ENCODE measurements around the gene MAFG. TPM values are rescaled to one million over a fixed set of nuclear protein-coding genes. Genes with fewer than 3 reads are reported as not detected.
"Not testable (repeated sequence)": the region's sequence is repeated elsewhere in the genome, so short reads cannot be mapped to it uniquely, and the experiment has no call there.

MAFG gene
- polyA plus RNA-seq, 4 donors = 9.8 to 15.4 (median 11.9) TPM

DNA sequence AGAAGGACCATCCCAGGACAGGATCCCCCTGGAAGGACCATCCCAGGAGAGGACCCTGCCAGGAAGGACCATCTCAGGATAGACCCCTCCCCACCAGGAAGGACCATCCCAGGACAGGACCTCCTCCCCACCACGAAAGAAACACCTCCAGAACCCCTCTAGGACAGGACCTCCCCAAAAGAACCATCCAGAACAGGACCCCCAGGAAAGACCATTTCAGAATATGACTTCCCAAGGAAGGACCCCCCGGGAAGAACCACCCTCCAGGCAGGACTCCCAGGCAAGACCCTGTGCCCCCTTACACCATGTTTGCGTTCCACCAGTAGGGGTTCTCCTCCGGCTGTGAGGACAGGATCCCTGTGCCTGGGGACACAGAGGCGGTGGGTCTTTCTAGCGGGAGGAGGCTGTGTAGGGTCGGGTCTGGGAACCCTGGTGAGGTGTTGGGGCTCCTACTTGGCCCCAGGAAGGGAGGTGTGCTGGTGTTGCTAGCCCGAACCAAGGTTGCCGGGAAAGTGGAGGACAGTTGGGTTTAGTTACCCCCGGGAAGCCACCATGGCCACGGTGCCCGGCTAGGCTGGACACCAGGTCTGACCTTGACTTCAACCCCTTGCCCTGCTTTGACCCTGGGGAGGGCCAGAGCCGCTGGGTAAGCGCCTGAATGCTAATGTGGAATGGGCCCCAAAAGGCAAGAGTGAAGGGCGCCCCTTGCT is 31.3 kb upstream of the MAFG start:
- no peak for DNase-seq (ENCODE audit: low read depth in 4 of 4, low spot score in 2 of 4)

DNA sequence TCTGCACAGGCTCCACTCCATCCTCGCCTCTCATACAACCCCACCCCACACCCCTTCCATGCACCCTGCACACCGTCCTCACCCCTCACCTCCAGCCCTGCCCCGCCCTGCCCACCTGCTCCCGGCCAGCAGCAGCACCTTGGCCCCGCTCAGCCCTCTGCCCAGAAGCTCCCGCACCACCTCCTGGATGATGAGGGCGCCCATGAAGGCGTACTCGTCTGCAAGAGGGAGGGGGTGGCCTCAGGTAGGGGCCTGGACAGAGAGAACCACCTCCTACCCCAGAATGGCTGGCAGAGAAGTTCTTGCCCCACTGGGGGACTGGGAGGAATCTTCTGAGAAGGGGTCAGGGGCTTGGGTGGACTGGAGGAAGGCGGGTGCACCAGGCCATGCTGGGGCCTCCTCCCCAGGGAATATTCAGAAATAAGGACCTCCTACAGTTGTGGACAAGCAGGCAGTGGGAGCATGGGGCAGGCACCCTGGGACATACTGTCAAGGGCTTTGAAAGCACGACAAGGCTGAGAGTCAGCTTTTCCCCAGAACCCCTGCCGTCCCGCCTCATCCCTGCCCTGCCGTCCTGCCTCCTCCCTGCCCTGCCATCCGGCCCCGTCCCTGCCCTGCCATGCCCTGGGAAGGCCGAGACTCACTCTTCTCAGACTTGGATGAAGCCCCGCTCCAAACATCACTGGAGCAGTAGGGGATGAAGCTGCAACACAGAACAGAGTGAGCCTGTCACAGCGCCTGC is 30.3 kb upstream of the MAFG start:
- no peak for DNase-seq (ENCODE audit: low read depth in 4 of 4, low spot score in 2 of 4)

DNA sequence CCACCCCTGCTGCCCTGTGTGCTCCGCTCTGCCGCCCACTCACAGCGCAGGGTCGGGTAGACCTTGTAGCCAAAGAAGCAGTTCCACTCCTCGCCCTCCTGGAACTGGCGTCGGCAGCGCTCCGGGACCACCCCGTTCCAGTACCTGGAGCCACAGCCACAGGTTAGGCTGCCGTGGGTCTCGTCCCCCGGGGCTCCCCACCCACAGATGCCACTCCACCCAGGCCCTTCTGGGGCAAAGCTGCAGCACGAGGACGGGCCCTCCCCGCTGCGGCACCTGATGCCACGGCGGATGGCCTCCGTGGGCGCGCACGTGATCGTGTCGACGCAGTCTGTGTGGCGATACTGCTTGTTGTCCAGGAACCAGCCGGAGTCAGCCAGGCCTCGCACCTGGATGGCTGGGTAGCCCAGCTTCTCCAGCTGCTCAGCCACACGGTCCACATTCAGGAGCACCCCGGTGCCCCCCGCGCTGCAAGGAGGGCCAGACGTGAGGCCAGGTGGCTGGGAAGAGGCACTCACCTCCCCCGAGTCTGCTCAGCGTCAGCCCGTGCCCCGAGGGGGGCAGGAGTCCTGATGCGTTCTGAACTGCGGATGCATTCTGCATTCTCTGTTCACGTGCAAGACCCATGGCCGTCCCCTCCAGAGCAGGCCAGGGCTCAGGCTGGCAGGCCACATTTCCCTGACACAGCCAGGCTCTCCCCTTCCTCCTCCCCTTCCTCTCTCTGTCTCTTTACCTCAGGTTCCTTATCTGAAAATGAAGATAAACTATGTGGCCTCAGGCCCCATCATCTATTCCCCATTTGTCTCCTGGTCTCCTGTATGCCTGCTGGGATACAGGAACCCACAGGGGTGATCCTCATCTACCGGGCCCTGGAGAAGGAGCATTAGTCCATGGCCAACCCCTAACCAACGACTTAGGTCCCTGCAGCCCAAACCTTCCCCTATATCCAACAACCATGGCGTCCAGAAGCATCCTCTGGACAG is 29.4 kb upstream of the MAFG start:
- no peak for DNase-seq (ENCODE audit: low read depth in 4 of 4, low spot score in 2 of 4)

DNA sequence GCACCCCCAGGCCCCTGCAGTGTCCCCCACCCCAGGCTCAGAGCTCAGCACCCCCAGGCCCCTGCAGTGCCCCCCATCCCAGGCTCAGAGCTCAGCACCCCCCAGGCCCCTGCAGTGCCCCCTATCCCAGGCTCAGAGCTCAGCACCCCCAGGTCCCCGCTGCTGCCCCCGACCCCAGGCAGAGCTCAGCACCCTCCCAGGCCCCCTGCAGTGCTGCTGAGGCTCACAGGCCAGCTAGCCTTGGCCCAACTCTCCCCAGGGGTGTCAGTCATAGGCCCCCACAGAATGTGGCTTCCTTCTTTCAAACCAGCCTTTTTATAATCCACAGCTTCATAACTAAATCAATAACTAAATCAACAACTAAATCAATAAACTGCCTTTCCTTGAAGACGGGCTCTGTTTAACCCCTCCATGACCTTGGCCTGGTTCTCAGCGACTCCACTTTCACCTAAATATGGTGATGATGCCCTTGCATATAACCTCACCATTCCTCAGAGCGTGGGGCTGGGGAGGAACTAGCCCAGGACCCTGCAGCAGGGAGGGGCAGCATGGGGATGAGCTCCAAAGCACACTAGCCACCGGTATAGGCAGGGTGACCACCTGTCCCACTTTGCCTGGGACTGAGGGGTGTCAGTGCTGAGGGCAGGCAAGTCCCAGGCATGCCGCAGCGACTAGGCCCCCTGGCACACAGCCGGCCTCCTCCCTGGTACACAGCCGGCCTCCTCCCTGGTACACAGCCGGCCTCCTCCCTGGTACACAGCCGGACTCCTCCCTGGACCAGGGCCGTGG is 28.4 kb upstream of the MAFG start:
- no peak for DNase-seq (ENCODE audit: low read depth in 4 of 4, low spot score in 2 of 4)

DNA sequence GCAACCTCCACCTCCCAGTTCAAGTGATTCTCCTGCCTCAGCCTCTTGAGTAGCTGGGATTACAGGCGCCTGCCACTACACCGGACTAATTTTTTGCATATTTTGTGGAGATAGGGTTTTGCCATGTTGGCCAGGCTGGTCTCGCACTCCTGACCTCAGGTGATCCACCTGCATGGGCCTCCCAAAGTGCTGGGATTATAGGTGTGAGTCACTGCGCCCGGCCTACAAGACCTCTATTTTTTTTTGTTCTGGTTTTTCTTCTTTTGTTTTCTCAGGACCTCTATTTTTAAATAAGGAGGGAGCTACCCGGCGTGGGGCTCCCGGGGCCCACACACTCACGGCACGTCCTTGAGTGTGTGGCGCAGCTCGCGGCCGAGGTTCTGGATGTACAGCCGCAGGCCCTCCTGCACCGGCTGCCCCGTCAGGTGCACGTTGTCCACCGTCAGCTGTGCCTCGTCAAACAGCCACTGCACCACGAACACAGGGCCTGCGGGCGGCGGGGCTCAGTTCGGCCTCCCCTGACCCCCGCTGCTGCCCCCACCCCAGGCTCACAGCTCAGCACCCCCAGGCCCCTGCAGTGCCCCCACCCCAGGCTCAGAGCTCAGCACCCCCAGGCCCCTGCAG is 27.6 kb upstream of the MAFG start:
- no peak for DNase-seq (ENCODE audit: low read depth in 4 of 4, low spot score in 2 of 4)

DNA sequence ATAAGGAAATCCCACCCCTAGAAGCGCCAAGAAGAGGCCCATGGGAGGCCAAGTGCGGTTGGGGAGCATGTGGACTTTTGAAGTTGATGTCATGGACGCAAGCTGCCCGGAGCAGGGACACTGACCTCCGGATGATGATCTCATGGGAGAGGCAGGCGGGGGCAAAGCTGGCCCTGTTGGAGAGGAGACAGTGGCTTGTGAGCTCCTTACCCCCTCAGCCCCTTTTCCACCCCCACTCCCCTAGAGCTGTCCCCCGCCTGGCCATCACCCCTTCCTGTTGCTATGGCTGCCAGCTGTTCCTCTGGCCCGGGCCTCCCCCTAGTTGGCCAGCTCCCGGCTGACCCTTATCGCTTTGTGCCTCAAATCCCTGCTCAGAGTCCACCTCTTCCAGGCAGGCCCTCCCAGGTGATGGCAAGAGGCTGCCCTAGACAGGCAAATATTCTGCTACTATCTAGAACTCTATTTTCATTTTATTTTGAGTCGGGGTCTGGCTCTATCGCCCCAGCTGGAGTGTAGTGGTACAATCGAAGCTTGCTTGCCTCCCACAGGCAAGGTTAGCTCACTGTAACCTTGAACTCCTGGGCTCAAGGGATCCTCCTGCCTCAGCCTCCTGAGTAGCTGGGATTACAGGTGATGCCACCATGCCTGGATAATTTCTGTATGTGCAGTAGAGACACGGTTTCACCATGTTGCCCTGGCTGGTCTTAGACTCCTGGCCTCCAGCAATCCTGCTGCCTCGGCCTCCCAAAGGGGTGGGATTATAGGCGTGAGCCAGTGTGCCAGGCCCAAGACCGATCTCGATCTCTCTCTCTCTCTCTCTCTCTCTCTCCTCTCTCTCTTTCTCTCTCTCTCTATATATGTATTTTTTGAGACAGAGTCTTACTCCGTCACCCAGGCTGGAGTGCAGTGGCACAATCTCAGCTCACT is 26.9 kb upstream of the MAFG start:
- DNase-seq (ENCODE audit: low read depth in 4 of 4, low spot score in 2 of 4) = no peak

DNA sequence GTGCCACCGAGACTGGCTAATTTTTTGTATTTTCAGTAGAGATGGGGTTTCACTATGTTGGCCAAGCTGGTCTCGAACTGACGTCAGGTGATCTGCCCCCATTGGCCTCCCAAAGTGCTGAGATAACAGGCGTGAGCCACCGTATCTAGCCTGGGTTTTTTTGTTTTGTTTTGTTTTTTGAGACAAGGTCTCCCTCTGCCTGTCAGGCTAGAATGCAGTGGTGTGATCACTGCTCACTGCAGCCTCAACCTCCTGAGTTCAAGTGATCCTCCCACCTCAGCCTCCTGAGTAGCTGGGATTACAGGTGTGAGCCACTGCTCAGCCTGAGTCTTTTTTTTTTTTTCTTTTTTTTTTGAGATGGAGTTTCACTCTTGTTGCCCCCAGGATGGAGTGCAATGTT is 25.9 kb upstream of the MAFG start:
- not testable (repeated sequence) for DNase-seq (ENCODE audit: low read depth in 4 of 4, low spot score in 2 of 4)

DNA sequence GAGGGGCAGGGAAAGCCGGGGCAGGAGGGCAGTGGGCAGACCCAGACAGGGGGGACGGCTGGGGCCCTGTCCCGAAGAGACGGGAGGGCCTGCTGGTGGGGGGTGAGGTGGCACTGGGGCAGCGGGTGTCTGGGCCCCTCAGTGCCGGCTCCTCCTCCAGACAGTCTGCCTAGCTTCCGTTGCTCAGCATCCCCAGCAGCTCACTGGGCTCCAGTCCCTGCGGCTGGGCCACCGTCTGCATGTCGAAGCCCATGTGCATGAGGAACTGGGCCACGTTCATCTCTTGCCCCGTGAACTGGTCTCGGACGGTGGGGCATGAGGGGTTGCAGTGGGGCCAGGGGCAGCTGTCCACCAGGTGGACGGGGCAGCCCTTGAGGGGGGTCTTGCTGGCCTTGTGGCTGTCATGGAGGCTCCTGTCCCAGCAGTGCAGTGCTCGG is 25.3 kb upstream of the MAFG start:
- no peak for DNase-seq (ENCODE audit: low read depth in 4 of 4, low spot score in 2 of 4)

DNA sequence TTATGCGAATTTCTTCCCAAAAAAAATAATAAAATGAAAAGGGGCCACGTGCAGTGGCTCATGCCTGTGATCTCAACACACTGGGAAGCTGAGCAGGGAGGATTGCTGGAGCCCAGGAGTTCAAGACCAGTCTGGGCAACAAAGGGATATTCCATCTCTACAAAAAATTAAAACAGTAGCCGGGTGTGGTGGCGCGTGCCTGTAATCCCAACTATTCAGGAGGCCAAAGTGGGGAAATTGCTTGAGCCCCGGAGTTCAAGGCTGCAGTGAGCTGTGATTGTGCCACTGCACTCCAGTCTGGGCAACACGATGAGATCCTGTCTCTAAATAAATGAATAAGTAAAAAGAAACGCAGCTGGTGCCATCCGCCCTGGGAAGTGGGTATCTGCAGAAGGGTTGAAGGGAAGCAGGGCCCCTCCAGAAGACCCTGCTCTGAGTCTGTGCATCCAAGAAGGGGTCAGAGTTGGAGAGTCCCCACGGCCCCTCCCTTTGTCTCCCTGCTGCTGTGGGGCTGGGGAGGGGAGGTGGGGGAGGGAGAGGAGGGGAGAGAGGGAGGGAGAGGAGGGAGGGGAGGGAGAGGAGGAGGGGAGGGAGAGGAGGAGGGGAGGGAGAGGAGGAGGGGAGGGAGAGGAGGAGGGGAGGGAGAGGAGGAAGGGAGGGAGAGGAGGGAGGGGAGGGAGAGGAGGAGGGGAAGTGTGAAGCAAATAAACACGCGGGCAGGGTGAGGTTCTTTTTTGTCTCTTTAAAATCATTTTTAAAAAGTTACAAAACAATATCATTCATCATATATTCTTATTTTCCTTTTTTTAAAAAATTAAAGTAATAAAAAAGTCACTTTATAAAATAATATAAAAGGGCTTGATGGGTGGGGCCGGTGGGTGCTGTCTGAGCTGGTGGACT is 24.5 kb upstream of the MAFG start:
- DNase-seq (ENCODE audit: low read depth in 4 of 4, low spot score in 2 of 4) = no peak

DNA sequence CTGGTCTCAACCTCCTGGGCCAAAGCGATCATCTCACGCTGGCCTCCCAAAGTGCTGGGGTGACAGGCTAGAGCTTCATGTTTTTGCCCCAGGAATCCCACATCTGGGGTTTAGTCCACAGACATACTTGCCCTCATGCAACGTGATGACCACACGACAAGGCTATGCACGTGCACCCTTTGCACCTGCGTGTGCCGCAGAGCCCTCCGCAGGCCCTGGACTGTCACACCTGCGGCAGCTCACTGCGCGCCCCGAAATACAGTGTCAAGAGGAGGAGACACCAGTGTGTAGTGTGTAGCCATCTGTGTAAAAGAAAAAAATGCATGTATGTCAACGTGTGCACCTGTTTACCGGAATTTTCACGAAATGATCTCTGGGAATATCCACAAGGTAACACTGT is 23.0 kb upstream of the MAFG start:
- DNase-seq (ENCODE audit: low read depth in 4 of 4, low spot score in 2 of 4) = no peak

DNA sequence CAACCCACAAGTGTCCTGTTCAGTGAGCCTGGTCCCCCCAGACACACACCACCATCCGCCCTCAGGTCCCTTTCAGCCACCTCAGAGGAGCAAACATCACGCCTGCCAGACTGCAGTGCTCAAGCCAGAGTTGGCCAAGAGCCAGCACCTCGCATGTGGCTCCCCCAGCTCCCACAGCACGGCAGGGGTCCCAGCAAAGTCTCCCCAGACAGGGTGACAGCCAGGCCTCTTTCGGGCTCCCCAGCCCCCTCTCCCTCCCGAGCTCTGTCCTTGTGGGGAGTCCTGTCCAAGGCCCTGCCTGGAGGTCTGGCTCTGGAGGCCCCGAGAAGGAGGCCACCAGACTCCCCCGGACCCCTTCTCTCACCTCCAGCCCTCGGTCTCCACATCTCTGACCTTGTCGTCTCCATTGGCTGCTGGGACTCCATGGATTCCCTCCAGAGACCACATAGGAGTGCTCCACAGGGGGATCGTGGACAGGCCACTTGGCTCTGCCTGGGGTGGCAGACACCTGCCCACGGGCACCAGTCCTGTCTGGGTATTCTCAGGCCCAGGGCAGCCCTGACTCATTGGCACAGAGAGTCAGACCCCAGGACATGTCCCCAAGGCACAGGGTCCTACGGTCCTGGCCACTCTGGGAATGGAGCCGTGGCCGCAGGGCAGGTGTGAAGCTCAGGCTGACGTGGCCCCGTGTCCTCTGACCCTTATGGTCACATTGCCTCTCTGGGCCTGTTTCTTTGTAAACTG is 21.3 kb upstream of the MAFG start:
- DNase-seq (ENCODE audit: low read depth in 4 of 4, low spot score in 2 of 4) = no peak

DNA sequence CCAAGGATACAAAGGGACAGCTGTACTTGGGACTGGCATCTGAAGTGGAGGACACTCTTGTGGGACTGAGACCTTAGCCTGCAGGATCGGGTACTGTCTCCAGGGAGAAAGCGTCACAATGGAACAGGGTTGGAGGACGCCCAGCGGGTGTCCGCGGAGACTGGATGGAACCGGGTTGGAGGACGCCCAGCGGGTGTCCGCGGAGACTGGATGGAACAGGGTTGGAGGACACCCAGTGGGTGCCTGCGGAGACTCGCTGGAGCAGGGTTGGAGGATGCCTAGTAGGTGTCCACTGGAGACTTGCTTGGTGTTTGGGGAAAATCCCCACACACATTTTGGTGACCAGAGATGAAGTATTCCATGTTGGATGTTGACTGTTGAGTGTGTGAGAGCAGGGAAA is 19.7 kb upstream of the MAFG start, which contains the start of gene MYADML2:
MYADML2 (minus strand) TSS at position 45 of the 400 bp plus-strand sequence. CDS start 5,492 bp downstream, outside the sequence.
- DNase-seq (ENCODE audit: low read depth in 4 of 4, low spot score in 2 of 4) = no peak

DNA sequence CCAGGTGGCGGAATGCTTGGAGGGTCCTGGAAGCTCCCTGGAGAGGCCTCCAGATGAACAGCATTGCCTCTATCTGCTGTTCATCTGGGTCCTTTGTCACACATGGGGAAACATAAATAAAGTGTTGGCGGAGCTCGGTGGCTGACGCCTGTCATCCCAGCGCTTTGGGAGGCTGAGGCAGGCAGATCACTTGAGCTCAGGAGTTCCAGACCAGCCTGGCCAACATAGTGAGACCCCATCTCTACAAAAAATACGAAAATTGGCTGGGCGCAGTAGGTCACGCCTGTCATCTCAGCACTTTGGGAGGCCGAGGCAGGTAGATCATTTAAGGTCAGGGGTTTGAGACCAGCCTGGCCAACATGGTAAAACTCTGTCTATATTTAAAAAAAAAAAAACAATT is 17.3 kb upstream of the MAFG start:
- no peak for DNase-seq (ENCODE audit: low read depth in 4 of 4, low spot score in 2 of 4)

DNA sequence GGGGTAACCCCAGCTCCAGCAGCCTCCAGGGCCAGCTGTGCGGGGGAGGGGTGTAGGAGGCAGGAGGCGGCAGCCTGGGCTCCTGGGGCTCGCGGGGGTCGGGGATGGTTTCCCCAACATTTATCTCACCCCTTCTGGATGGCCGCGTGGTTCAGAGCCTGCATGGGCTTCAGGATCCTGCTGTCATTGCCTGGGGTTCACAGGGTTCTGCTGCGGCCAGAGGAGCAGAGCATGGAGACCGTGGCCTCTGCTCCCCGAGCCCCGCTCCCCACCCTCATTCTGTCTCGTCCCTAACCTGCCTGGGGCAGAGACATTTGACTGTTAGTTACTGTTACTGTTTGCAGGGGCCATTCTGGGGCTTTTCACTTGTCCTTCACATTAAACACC is 14.6 kb upstream of the MAFG start:
- DNase-seq (ENCODE audit: low read depth in 4 of 4, low spot score in 2 of 4) = no peak

DNA sequence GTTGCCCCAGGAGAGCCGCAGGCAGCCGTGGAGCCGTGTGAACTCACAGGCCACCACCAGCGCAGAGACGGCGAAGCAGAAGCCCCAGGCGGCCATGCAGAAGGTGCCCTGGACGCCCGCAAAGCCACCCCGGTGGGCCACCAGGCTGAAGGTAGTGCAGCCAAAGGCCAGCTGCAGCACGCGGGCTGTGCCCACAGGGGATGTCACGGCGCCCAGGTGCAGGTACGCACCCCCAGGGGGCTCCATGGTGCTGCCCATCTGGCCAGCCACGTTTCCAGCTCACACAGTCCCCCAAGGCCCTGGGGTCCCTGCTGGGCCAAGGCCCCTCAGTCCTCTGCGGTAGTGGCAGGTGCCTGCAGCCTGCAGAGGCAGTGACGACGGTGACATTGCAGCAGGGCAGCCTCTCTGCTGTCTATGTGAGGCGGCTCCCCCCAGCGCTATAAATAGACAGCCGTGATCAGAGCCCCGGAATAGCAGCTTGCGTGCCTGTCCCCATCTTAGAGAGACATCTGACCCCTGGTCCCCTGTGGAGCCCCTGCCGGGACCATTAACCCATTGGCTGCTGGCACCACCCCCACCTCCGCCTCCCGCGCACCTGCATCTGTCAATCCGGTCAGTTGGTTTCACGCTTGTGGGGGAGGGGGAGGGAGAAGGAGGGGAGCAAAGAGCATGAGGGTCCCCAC is 14.1 kb upstream of the MAFG start:
- DNase-seq (ENCODE audit: low read depth in 4 of 4, low spot score in 2 of 4) = no peak

All from left renal cortex interstitium (tissue), 4 donors.